Measurements from ENCODE around the gene KBTBD4.
"Not testable (repeated sequence)": the region's sequence is repeated elsewhere in the genome, so short reads cannot be mapped to it uniquely, and the experiment has no call there.

Gene KBTBD4

DNA sequence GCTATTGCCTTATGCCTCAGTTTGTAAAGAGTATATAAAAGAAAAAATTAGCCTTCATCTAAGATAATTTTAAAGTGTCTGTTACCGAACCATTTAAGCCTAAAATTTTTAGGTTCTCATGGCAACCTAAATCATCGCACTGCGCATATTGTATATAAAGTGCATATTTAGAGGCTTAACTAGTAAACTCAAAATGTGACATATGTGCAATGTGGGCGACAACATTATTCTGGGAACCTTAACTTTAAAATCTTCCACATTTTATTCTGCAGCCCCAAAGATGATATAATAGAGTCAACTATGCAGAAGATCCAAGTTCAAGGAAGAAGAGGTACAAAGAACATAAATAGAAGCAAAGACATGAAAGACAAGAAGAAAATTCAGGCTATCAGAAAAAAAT, 48.8 kb downstream of the KBTBD4 start:
- in situ Hi-C loops (cut with MboI; ENCODE audit: low sequenced_read_pairs, unreplicated experiment), result no loop called here
- TF ChIP-seq, protein P1, sequence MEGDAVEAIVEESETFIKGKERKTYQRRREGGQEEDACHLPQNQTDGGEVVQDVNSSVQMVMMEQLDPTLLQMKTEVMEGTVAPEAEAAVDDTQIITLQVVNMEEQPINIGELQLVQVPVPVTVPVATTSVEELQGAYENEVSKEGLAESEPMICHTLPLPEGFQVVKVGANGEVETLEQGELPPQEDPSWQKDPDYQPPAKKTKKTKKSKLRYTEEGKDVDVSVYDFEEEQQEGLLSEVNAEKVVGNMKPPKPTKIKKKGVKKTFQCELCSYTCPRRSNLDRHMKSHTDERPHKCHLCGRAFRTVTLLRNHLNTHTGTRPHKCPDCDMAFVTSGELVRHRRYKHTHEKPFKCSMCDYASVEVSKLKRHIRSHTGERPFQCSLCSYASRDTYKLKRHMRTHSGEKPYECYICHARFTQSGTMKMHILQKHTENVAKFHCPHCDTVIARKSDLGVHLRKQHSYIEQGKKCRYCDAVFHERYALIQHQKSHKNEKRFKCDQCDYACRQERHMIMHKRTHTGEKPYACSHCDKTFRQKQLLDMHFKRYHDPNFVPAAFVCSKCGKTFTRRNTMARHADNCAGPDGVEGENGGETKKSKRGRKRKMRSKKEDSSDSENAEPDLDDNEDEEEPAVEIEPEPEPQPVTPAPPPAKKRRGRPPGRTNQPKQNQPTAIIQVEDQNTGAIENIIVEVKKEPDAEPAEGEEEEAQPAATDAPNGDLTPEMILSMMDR (IDR thresholded peaks at IDR 0.05; ENCODE audit: borderline replicate concordance, control extremely low read depth, extremely low read depth, insufficient read depth, missing control alignments), result no peak
- no peak for DNase-seq (ENCODE audit: low spot score)

DNA sequence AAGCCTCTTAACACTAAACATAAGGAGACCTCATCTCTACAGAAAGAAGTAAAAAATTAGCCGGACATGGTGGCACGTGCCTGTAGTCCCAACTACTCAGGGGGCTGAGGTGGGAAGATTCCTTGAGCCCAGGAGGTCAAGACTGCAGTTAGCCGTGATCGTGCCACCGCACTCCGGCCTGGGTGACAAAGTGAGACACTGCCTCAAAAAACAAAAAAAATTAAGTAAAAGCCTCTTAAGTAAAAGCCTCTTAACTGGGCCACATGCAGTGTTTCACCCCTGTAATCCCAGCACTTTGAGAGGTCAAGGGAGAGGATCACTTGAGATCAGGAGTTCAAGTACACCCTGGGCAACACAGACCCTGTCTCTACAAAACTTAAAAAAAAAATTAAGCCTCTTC, 51.6 kb downstream of the KBTBD4 start:
- TF ChIP-seq, protein P1 (IDR thresholded peaks at IDR 0.05; ENCODE audit: borderline replicate concordance, control extremely low read depth, extremely low read depth, insufficient read depth, missing control alignments), result no peak
- DNase-seq (ENCODE audit: low spot score), result no peak
- in situ Hi-C loops (cut with MboI; ENCODE audit: low sequenced_read_pairs, unreplicated experiment), result no loop called here

DNA sequence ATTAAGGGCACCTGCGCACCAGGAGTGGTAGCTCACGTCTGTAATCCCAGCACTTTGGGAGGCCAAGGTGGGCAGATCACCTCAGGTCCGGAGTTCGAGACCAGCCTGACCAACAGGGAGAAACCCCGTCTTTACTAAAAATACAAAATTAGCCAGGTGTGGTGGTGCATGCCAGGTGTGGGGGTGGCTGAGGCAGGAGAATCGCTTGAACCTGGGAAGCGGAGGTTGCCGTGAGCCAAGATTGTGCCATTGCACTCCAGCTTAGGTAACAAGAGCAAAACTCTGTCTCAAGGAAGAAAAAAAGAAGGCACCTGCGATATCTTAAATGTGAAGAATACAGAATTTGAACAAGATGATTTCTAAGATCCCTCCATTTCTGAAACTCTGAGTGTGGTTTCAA, 52.7 kb downstream of the KBTBD4 start:
- DNase-seq (ENCODE audit: low spot score); in situ Hi-C loops (cut with MboI; ENCODE audit: low sequenced_read_pairs, unreplicated experiment): not testable (repeated sequence)

DNA sequence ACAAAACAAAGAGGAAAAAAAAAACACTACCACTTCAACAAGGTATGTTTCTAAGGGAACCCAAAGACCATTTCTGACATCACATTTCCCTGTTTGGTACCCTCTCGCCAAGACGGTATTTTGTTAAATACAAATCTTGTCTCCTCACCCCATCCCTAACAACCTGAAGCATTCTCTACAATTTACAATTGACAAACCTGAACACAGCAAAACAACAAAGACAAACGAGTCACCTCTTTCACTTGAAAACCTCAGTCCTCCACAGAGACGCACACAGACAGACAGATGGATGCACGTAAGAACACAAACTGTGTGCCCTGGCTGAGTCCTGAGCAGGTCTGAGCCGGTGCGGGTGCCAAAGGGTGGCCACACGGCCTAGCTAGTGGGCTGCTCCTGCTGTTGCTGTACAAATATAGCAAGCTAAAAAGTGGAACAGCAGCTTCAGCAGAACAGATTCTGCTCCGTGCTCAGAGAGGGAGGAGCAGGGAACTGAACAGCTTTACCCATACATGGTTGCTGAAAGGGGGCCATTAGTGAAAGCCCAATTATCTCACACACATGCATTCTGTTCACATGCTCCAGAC, 54.4 kb downstream of the KBTBD4 start:
- TF ChIP-seq, protein P1 (IDR thresholded peaks at IDR 0.05; ENCODE audit: borderline replicate concordance, control extremely low read depth, extremely low read depth, insufficient read depth, missing control alignments), result no peak
- peak; percentile 48 for DNase-seq (ENCODE audit: low spot score)
- in situ Hi-C loops (cut with MboI; ENCODE audit: low sequenced_read_pairs, unreplicated experiment), result no loop called here

DNA sequence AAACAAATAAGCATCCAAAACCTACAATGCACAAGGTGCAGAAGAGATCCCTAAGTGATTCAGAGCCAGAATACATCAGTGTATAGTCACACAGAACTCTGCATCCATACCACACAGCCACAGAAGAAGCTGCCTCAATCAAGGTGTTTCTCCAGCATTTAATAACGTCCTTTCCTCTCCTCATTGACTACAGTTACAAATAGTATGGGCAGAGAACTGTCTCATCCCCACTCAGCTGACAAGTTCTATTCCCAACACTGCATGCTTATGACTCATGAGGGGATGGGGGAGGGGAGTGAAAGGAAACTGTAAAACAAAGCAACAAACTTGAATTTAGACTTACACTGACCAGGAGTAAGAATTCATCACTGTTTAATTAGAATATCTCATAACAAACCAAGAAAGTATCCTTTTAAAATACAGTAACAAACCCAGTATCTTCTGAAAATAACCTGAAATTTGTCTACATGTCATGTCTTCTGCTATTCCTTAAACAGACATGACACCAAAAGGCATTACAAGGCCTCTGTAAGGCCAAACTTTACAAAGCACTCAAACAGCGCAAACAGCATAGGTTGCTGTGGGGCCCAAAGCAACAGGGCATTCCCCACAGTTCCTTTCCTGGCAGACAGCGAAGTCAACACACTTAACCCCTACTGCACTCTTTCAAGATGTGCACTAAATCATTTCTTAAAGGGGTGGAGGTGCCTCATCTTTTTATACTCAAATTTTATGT, 55.1 kb downstream of the KBTBD4 start:
- TF ChIP-seq, protein P1 (IDR thresholded peaks at IDR 0.05; ENCODE audit: borderline replicate concordance, control extremely low read depth, extremely low read depth, insufficient read depth, missing control alignments), result no peak
- peak; percentile 54 for DNase-seq (ENCODE audit: low spot score)
- in situ Hi-C loops (cut with MboI; ENCODE audit: low sequenced_read_pairs, unreplicated experiment), result no loop called here
